A549 (cell line): Measurements from ENCODE around the gene DNAJC8. TPM values are rescaled to one million over a fixed set of nuclear protein-coding genes. Genes with fewer than 3 reads are reported as not detected.

Experiments
- ATAC-seq, 2 experiments: fragments of 200-7000 bp in 1 of 2; fragments of >200 bp in 1 of 2; cut with Nextera tagmentation in 1 of 2; cut with Tn5 transposase in 1 of 2; 3 replicates each; pipeline versions ENCODE4 v1.8.0 to v1.9.1; 2018 to 2020; ENCODE audit warnings: mild to moderate bottlenecking in 1 of 2, moderate library complexity in 1 of 2
- CTCF ChIA-PET: fragments of 300-600 bp; sonication (Branson Sonifier 250); formaldehyde crosslinking; extraction: SDS; loops from one replicate; lab custom pipeline; 2021; ENCODE audit warnings: antibody characterized with exemption, inconsistent platforms; lab: Yijun Ruan, JAX
- POLR2A ChIA-PET: fragments of 350-600 bp; formaldehyde crosslinking; extraction: SDS; loops from one replicate; lab custom pipeline; 2021; ENCODE audit warnings: antibody characterized with exemption, inconsistent platforms; lab: Yijun Ruan, JAX
- DNase-seq, 2 experiments: peaks; one replicate each; pipeline versions ENCODE4 v3.0.0 to v3.0.0-alpha.2; 2011 to 2016; ENCODE audit warnings: low read depth in 1 of 2, low spot score in 1 of 2
- FAIRE-seq: peaks from 2 replicates; lab custom pipeline; 2011; peaks lifted over from hg19 to GRCh38; lab: Jason Lieb, UNC
- H3K27ac ChIP-seq, 2 experiments: fragments of >200 bp; sonication (Bioruptor Twin); formaldehyde crosslinking; 3 replicates each; pipeline ENCODE4 v1.5.1; 2016 to 2017
- H3K4me1 ChIP-seq: fragments of >200 bp; sonication (Bioruptor Twin); formaldehyde crosslinking; 3 replicates; pipeline ENCODE4 v1.6.1; 2016
- H3K4me2 ChIP-seq: fragments of >200 bp; sonication (Bioruptor Twin); formaldehyde crosslinking; 3 replicates; pipeline ENCODE4 v1.6.1; 2016
- H3K4me3 ChIP-seq: fragments of >200 bp; sonication (Bioruptor Twin); formaldehyde crosslinking; 3 replicates; pipeline ENCODE4 v1.5.1; 2016
- H3K9me3 ChIP-seq: fragments of >200 bp; sonication (Bioruptor Twin); formaldehyde crosslinking; 3 replicates; pipeline ENCODE4 v1.6.1; 2016
- CHD4 ChIP-seq: fragments of 200-600 bp; sonication (generic); IDR thresholded peaks from 2 replicates; pipeline ENCODE4 v1.6.1; 2016; ENCODE audit warnings: antibody characterized with exemption, mild to moderate bottlenecking, borderline replicate concordance
- EHF ChIP-seq: fragments of 250-450 bp; sonication (Bioruptor Pico); IDR thresholded peaks from 2 replicates; pipeline ENCODE4 v1.5.0; 2020; ENCODE audit warnings: mild to moderate bottlenecking
- EHMT2 ChIP-seq: fragments of 200-600 bp; sonication (generic); IDR thresholded peaks from 2 replicates; pipeline ENCODE4 v1.6.1; 2016; ENCODE audit warnings: antibody characterized with exemption, low read depth, mild to moderate bottlenecking, moderate library complexity
- HES2 ChIP-seq: fragments of >200 bp; sonication (Bioruptor Twin); formaldehyde crosslinking; IDR thresholded peaks from 2 replicates; pipeline ENCODE4 v1.6.1; 2016
- JUN ChIP-seq, 2 experiments: fragments of >200 bp; sonication (Bioruptor Twin); formaldehyde crosslinking; IDR thresholded peaks; 2 replicates in 1 of 2; 3 replicates in 1 of 2; pipeline ENCODE4 v1.6.1; 2016 to 2017
- KDM1A ChIP-seq: fragments of 200-600 bp; sonication (generic); IDR thresholded peaks from 2 replicates; pipeline ENCODE4 v1.6.1; 2016; ENCODE audit warnings: low read depth, mild to moderate bottlenecking
- NPAS2 ChIP-seq: fragments of 250-450 bp; sonication (Bioruptor Pico); IDR thresholded peaks from 2 replicates; pipeline ENCODE4 v1.8.0; 2022; ENCODE audit warnings: mild to moderate bottlenecking, moderate library complexity, borderline replicate concordance
- NR3C1 ChIP-seq: fragments of >200 bp; sonication (Bioruptor Twin); formaldehyde crosslinking; IDR thresholded peaks from 3 replicates; pipeline ENCODE4 v1.6.1; 2017
- PHF8 ChIP-seq: fragments of 200-600 bp; sonication (generic); IDR thresholded peaks from 2 replicates; pipeline ENCODE4 v1.6.1; 2016; ENCODE audit warnings: low read depth, mild to moderate bottlenecking, antibody characterized with exemption, moderate library complexity, borderline replicate concordance
- RARB ChIP-seq: fragments of 250-450 bp; sonication (Bioruptor Pico); IDR thresholded peaks from 2 replicates; pipeline ENCODE4 v1.8.0; 2021; ENCODE audit warnings: mild to moderate bottlenecking, moderate library complexity
- SMC3 ChIP-seq: fragments of >200 bp; sonication (Bioruptor Twin); formaldehyde crosslinking; IDR thresholded peaks from 3 replicates; pipeline ENCODE4 v1.6.1; 2018; ENCODE audit warnings: inconsistent platforms
- ZFP36 ChIP-seq: fragments of 450-650 bp; IDR thresholded peaks from 2 replicates; pipeline ENCODE4 v1.6.1; 2014; ENCODE audit warnings: borderline replicate concordance; ENCODE audit not compliant: partially characterized antibody
- ZSCAN20 ChIP-seq: fragments of 250-450 bp; sonication (Bioruptor Pico); IDR thresholded peaks from 2 replicates; pipeline ENCODE4 v1.8.0; 2022; ENCODE audit warnings: mild to moderate bottlenecking, moderate library complexity
- WGBS: methylation state at CpG from one replicate; pipeline ENCODE4 v1.1.6; 2017; ENCODE audit errors: missing lambda C conversion rate; 5-methylcytosine and 5-hydroxymethylcytosine counted together
- polyA plus RNA-seq, 4 experiments: library from polyadenylated mRNA; depleted of rRNA in 3 of 4; stranded (reverse); fragments of >200 nt; fragmentation: RNase III in 1 of 4; extraction: RNeasy Plus Mini Kit Qiagen cat#74134 plus additional on column Dnase treatment in 1 of 4; gene quantifications; 2 replicates in 3 of 4; 3 replicates in 1 of 4; pipeline ENCODE4 v1.2.3, GENCODE V29; 2011 to 2017
- TF ChIP-seq, protein P1 (sequence below): fragments of 450-650 bp; IDR thresholded peaks from 2 replicates; pipeline ENCODE4 v1.6.1; 2014; ENCODE audit warnings: antibody characterized with exemption
- TF ChIP-seq, protein P2 (sequence below): IDR thresholded peaks from 2 replicates; pipeline ENCODE4 v1.6.1; 2012
- TF ChIP-seq, protein P3 (sequence below): IDR thresholded peaks from 2 replicates; pipeline ENCODE4 v1.6.1; 2012; ENCODE audit warnings: low read depth, borderline replicate concordance
- TF ChIP-seq, protein P4 (sequence below): fragments of >200 bp; sonication (Bioruptor Twin); formaldehyde crosslinking; IDR thresholded peaks from 3 replicates; pipeline ENCODE4 v1.6.1; 2016

DNAJC8 gene
- polyA plus RNA-seq, 2 of the 4 experiments (the other 2 are of a cell fraction), result 87.3 to 93.7 TPM

- ATAC-seq (no peak), DNase-seq (no peak), FAIRE-seq (no peak)
- ChIA-PET POLR2A (no interaction called here), CTCF (no interaction called here)
- TF ChIP-seq, protein P1, sequence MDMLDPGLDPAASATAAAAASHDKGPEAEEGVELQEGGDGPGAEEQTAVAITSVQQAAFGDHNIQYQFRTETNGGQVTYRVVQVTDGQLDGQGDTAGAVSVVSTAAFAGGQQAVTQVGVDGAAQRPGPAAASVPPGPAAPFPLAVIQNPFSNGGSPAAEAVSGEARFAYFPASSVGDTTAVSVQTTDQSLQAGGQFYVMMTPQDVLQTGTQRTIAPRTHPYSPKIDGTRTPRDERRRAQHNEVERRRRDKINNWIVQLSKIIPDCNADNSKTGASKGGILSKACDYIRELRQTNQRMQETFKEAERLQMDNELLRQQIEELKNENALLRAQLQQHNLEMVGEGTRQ, result no peak
- TF ChIP-seq RARB (CRISPR knock-in tag), result no peak
- no peak for TF ChIP-seq ZFP36
- TF ChIP-seq, protein P2, sequence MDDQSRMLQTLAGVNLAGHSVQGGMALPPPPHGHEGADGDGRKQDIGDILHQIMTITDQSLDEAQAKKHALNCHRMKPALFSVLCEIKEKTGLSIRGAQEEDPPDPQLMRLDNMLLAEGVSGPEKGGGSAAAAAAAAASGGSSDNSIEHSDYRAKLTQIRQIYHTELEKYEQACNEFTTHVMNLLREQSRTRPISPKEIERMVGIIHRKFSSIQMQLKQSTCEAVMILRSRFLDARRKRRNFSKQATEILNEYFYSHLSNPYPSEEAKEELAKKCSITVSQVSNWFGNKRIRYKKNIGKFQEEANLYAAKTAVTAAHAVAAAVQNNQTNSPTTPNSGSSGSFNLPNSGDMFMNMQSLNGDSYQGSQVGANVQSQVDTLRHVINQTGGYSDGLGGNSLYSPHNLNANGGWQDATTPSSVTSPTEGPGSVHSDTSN, result no peak
- no peak overlapping the region for H3K4me3 ChIP-seq
- no peaks in the 10 kb centered on the region for H3K9me3 ChIP-seq
- H3K4me1 ChIP-seq, result peaks cover 15% of the 10 kb centered on the region
- H3K4me2 ChIP-seq, result no peak overlapping the region
- H3K27ac ChIP-seq, result no peak overlapping the region
- 90% methylated on average over 10 of the region's 10 CpGs for WGBS
These were observed 8.9 kb upstream of the DNAJC8 start for GRCh38 chr1:28241638-28242241.

DNA sequence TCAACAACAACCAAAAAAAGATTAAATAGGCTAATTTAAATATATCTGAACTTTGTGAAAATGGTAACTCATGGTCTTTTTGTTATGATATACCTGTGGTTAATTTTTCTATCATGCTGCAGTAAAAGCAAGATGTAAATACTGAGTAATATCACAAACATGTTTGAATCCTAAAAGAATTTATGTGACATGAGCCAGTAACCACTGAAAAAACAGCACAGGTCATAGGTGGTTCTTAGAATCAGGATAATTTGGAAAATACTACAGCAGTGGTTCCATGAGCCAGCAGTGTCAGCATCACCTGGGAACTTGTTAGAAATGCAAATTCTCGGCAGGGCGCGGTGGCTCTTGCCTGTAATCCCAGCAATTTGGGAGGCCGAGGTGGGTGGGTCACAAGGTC is 7.2 kb upstream of the DNAJC8 start:
- Histone ChIP-seq H3K4me3 (no peak overlapping the region), H3K27ac (no peak overlapping the region), H3K9me3 (no peaks in the 10 kb centered on the region), H3K4me1 (peaks cover 8% of the 10 kb centered on the region), H3K4me2 (no peak overlapping the region)
- ChIA-PET POLR2A (no interaction called here), CTCF (interaction anchor here (0.9 kb wide), 1 partner anchor 87 kb away, joined by 3 read pairs; no protein-coding TSS in a partner anchor)
- DNase-seq, result no peak
- 88% methylated on average over 4 of the region's 4 CpGs for WGBS
- ATAC-seq, result no peak
- no peak for FAIRE-seq
- TF ChIP-seq KDM1A, result no peak
- TF ChIP-seq EHMT2, result no peak

DNA sequence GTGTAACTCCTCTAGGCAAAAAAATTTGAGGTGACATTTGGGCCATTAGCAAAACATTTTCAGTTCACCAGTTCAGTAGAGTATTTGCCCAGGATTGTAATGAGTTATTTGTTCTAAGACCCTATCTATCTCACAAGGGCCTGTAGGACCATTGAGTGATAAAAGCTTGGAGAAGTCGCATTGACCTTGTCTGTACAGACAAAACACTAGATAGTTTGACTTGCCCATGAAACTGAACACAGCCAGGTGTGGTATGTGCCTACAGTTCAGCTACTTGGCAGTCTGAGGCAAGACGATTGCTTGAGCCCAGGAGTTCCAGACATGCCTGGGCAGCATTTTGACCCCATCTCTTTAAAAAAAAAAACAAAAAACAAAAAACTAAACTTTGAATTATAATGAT is 6.2 kb upstream of the DNAJC8 start:
- POLR2A ChIA-PET, result no interaction called here
- FAIRE-seq, result no peak
- no peak overlapping the region for H3K27ac ChIP-seq

More for the DNA sequence above, 6.2 kb upstream of the DNAJC8 start:
- peaks cover 8% of the 10 kb centered on the region for H3K4me1 ChIP-seq
- DNase-seq (no peak), ATAC-seq (no peak)
- TF ChIP-seq ZSCAN20 (CRISPR knock-in tag), result no peak
- no peak for TF ChIP-seq NR3C1
- TF ChIP-seq EHMT2, result no peak
- TF ChIP-seq, protein P3, sequence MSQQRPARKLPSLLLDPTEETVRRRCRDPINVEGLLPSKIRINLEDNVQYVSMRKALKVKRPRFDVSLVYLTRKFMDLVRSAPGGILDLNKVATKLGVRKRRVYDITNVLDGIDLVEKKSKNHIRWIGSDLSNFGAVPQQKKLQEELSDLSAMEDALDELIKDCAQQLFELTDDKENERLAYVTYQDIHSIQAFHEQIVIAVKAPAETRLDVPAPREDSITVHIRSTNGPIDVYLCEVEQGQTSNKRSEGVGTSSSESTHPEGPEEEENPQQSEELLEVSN, result no peak
- no peak for TF ChIP-seq CHD4
- TF ChIP-seq, protein P4, sequence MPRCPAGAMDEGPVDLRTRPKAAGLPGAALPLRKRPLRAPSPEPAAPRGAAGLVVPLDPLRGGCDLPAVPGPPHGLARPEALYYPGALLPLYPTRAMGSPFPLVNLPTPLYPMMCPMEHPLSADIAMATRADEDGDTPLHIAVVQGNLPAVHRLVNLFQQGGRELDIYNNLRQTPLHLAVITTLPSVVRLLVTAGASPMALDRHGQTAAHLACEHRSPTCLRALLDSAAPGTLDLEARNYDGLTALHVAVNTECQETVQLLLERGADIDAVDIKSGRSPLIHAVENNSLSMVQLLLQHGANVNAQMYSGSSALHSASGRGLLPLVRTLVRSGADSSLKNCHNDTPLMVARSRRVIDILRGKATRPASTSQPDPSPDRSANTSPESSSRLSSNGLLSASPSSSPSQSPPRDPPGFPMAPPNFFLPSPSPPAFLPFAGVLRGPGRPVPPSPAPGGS, result no peak
- no peak for TF ChIP-seq PHF8
- TF ChIP-seq, protein P1, result no peak
- no peak for TF ChIP-seq JUN (IDR thresholded peaks at IDR 0.05)
- no peak for TF ChIP-seq HES2
- TF ChIP-seq EHF, result no peak
- TF ChIP-seq NPAS2 (CRISPR knock-in tag), result no peak
- TF ChIP-seq SMC3, result no peak
- no peak overlapping the region for H3K4me3 ChIP-seq
- no peaks in the 10 kb centered on the region for H3K9me3 ChIP-seq
- CTCF ChIA-PET, result interaction anchor here (3.2 kb wide), 1 partner anchor 10 kb away, joined by 15 read pairs; no protein-coding TSS in a partner anchor
- H3K4me2 ChIP-seq, result no peak overlapping the region
- WGBS, result 84% methylated on average over 2 of the region's 2 CpGs
